Measurements from ENCODE around the gene VSTM4. TPM values are rescaled to one million over a fixed set of nuclear protein-coding genes. Genes with fewer than 3 reads are reported as not detected.
A peak's percentile ranks its signal among the peaks of the same experiment; 100 is the strongest.

The VSTM4 gene
- total RNA-seq, 1 experiment from 2014 or later = 0.07 TPM

DNA sequence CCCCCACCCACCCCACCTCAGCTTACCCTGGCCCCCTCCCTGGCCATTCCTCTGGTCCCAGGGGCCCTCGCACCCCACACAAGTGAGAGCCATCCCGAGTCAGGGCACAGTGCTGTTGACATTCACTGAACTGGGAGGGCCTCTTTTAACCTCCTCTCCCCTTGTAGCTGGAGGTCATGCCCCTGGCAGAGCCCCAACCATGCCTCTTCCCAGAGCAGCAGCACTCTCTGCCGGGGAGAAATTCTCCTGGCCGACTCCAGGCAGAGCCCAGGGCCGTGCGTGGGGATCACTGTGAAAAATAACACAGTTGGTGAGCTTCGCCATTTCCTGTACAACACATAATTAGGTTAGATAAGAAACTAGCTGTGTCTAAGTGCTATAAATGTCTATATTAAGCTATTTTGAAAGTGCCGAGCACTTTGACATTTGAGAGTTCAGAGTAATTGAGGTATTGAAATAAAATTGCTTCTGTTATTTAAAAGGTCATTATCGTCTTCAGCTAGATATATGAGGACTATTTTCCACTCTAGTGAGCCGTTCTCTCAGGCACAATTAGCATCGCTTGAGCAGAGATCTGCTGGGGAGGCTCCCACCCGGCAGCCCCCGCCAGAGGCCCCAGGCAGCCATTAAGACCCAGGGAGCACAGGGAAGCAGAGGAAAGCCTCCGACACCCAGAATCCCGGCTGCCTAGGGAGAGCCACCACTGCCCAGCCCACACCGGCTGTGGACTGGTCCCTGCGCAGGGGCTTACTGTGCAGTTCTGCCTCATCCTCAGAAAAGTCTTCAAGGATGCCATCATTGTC is 113.3 kb downstream of the VSTM4 start:
- ChIA-PET RAD21 (ENCODE audit: low non-redundant PET in 1 of 2, low total read pairs in 2 of 2, uncharacterized antibody in 2 of 2, unreplicated experiment in 2 of 2) (no interaction called here), CTCF (no interaction called here), POLR2A (no interaction called here)
- no peaks in the 10 kb centered on the region for H3K9me2 ChIP-seq (ENCODE audit: insufficient read depth)
- no peak overlapping the region for H3K27ac ChIP-seq (ENCODE audit: low read depth, low read length)
- no peaks in the 10 kb centered on the region for H3K79me2 ChIP-seq (ENCODE audit: insufficient read depth, low read length)
- H2AFZ ChIP-seq (ENCODE audit: low read depth, low read length, poor library complexity, severe bottlenecking) = no peak overlapping the region
- H3K4me1 ChIP-seq (ENCODE audit: control insufficient read depth in 1 of 2, insufficient read depth in 2 of 2, low read length in 2 of 2) = peaks cover 2 to 9% of the 10 kb centered on the region in 2 experiments; a peak in 2 of 4 replicates
- H3K27me3 ChIP-seq (ENCODE audit: insufficient read depth, low read length) = peaks cover 10% of the 10 kb centered on the region; the same call in 1 of the 2 replicates
- ATAC-seq = peak; percentile 17; the same call in 1 of the 2 replicates
- H3K9me3 ChIP-seq (ENCODE audit: control insufficient read depth in 1 of 2, insufficient read depth in 1 of 2, low read depth in 1 of 2, low read length in 2 of 2) = no peaks in the 10 kb centered on the region
- TF ChIP-seq RAD21 (IDR thresholded peaks at IDR 0.05; ENCODE audit: low read depth) = no peak
- no peak for TF ChIP-seq JUND (IDR thresholded peaks at IDR 0.05)
- TF ChIP-seq, protein P1, sequence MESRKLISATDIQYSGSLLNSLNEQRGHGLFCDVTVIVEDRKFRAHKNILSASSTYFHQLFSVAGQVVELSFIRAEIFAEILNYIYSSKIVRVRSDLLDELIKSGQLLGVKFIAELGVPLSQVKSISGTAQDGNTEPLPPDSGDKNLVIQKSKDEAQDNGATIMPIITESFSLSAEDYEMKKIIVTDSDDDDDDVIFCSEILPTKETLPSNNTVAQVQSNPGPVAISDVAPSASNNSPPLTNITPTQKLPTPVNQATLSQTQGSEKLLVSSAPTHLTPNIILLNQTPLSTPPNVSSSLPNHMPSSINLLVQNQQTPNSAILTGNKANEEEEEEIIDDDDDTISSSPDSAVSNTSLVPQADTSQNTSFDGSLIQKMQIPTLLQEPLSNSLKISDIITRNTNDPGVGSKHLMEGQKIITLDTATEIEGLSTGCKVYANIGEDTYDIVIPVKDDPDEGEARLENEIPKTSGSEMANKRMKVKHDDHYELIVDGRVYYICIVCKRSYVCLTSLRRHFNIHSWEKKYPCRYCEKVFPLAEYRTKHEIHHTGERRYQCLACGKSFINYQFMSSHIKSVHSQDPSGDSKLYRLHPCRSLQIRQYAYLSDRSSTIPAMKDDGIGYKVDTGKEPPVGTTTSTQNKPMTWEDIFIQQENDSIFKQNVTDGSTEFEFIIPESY (IDR thresholded peaks at IDR 0.05; ENCODE audit: extremely low read depth, insufficient replicate concordance, low read length) = no peak
- no TSS peak for BruUV-seq (replicated peaks)
- no peak overlapping the region for H3K4me2 ChIP-seq (ENCODE audit: low read length)
- no peak overlapping the region for H3K4me3 ChIP-seq (replicated peaks in 1 of 2; ENCODE audit: low read depth in 1 of 2, low read length in 2 of 2)
- DNase-seq (ENCODE audit: low read depth, low spot score) = no peak
- no peaks in the 10 kb centered on the region for H3K36me3 ChIP-seq (ENCODE audit: control insufficient read depth in 1 of 2, insufficient read depth in 2 of 2, low read length in 2 of 2)
- intact Hi-C loops (cut with micrococcal nuclease) = no loop called here
- H4K20me1 ChIP-seq (ENCODE audit: insufficient read depth) = no peaks in the 10 kb centered on the region
- H3K9ac ChIP-seq (ENCODE audit: low read length) = no peak overlapping the region

DNA sequence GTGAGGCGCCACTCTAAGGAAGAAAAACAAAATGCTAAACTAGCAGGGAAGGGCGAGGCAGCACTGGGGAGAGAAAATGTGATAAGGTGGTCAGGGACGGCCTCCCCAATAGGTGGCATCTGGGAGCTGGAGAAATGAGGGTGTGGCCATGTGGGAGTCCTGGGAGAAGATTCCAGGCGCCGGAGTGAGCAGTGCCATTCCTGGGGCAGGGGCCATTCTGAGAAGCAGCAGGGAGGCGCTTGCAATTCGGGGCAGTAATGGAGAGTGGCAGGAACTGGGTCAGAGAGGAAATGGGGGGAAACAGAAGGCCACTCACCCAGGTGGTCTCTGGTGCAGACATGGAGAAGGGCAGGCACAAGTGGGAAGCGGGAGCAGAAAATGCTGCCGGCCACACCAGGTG is 113.9 kb downstream of the VSTM4 start:
- H3K9ac ChIP-seq (ENCODE audit: low read length) = no peak overlapping the region

More for the DNA sequence above, 113.9 kb downstream of the VSTM4 start:
- H3K36me3 ChIP-seq (ENCODE audit: control insufficient read depth in 1 of 2, insufficient read depth in 2 of 2, low read length in 2 of 2) = no peaks in the 10 kb centered on the region
- no peak overlapping the region for H2AFZ ChIP-seq (ENCODE audit: low read depth, low read length, poor library complexity, severe bottlenecking)
- CTCF ChIA-PET = no interaction called here
- intact Hi-C loops (cut with micrococcal nuclease) = no loop called here
- no peaks in the 10 kb centered on the region for H3K9me3 ChIP-seq (ENCODE audit: control insufficient read depth in 1 of 2, insufficient read depth in 1 of 2, low read depth in 1 of 2, low read length in 2 of 2)
- POLR2A ChIA-PET = no interaction called here
- H3K9me2 ChIP-seq (ENCODE audit: insufficient read depth) = no peaks in the 10 kb centered on the region
- no peak for TF ChIP-seq EZH2phosphoT487 (IDR thresholded peaks at IDR 0.05; ENCODE audit: borderline replicate concordance)
- TF ChIP-seq, protein P2, sequence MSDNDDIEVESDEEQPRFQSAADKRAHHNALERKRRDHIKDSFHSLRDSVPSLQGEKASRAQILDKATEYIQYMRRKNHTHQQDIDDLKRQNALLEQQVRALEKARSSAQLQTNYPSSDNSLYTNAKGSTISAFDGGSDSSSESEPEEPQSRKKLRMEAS (IDR thresholded peaks at IDR 0.05) = no peak
- TF ChIP-seq, protein P1 (IDR thresholded peaks at IDR 0.05; ENCODE audit: extremely low read depth, insufficient replicate concordance, low read length) = no peak
- no peak for TF ChIP-seq EGR1 (IDR thresholded peaks at IDR 0.05; ENCODE audit: low read depth)
- TF ChIP-seq CEBPB (IDR thresholded peaks at IDR 0.05; ENCODE audit: low read depth) = no peak
- peak; percentile 43 for TF ChIP-seq RAD21 (IDR thresholded peaks at IDR 0.05; ENCODE audit: low read depth)
- no peak for TF ChIP-seq JUND (IDR thresholded peaks at IDR 0.05)
- TF ChIP-seq, protein P3, sequence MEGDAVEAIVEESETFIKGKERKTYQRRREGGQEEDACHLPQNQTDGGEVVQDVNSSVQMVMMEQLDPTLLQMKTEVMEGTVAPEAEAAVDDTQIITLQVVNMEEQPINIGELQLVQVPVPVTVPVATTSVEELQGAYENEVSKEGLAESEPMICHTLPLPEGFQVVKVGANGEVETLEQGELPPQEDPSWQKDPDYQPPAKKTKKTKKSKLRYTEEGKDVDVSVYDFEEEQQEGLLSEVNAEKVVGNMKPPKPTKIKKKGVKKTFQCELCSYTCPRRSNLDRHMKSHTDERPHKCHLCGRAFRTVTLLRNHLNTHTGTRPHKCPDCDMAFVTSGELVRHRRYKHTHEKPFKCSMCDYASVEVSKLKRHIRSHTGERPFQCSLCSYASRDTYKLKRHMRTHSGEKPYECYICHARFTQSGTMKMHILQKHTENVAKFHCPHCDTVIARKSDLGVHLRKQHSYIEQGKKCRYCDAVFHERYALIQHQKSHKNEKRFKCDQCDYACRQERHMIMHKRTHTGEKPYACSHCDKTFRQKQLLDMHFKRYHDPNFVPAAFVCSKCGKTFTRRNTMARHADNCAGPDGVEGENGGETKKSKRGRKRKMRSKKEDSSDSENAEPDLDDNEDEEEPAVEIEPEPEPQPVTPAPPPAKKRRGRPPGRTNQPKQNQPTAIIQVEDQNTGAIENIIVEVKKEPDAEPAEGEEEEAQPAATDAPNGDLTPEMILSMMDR (IDR thresholded peaks at IDR 0.05 in 2 of 3, conservative IDR thresholded peaks at IDR 0.05 in 1 of 3; ENCODE audit: borderline replicate concordance in 1 of 3, insufficient read depth in 1 of 3, low read depth in 2 of 3, low read length in 2 of 3) = peak; percentile 16 to 38 (median 33); a peak in 3 of 6 replicates
- TF ChIP-seq SRF (IDR thresholded peaks at IDR 0.05; ENCODE audit: low read depth) = no peak
- H3K79me2 ChIP-seq (ENCODE audit: insufficient read depth, low read length) = no peaks in the 10 kb centered on the region
- no peak overlapping the region for H3K4me3 ChIP-seq (replicated peaks in 1 of 2; ENCODE audit: low read depth in 1 of 2, low read length in 2 of 2)
- no peak overlapping the region for H3K4me2 ChIP-seq (ENCODE audit: low read length)
- no peak overlapping the region for H3K27ac ChIP-seq (ENCODE audit: low read depth, low read length)
- no peaks in the 10 kb centered on the region for H4K20me1 ChIP-seq (ENCODE audit: insufficient read depth)
- RAD21 ChIA-PET (ENCODE audit: low non-redundant PET in 1 of 2, low total read pairs in 2 of 2, uncharacterized antibody in 2 of 2, unreplicated experiment in 2 of 2) = no interaction called here
- DNase-seq (ENCODE audit: low read depth, low spot score) (no peak), ATAC-seq (peak; percentile 95)
- peaks cover 2 to 9% of the 10 kb centered on the region in 2 experiments; a peak in 2 of 4 replicates for H3K4me1 ChIP-seq (ENCODE audit: control insufficient read depth in 1 of 2, insufficient read depth in 2 of 2, low read length in 2 of 2)
- H3K27me3 ChIP-seq (ENCODE audit: insufficient read depth, low read length) = peaks cover 10% of the 10 kb centered on the region; the same call in 1 of the 2 replicates
- no TSS peak for BruUV-seq (replicated peaks)
